NCI-H1092 (cell line): Measurements from ENCODE around the gene AJM1.
"Not testable (repeated sequence)": the region's sequence is repeated elsewhere in the genome, so short reads cannot be mapped to it uniquely, and the experiment has no call there.

Experiments used
- DNase-seq: peaks from one replicate; lab custom pipeline; 2025; lab: John Stamatoyannopoulos, UW

The AJM1 gene

DNA sequence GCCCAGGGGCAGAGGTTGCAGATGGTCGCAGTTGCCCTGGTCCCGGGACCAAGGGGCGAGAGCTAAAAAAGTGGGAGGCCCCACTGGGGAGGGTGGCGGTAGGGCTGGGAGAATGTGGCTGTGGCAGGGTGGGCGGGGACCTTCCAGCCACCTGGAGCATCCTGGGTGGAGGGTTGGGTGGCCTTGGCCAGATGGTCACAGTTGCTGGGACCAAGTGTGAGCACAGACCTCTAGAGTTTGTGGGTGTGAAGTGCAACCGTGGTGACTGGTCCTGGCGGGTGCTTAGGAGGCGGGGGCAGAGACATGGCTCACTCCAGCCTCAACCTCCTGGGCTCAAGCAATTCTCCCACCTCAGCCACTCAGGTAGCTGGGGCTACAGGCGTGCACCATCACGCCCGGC, 38.4 kb downstream of the AJM1 start:
- DNase-seq: no peak

DNA sequence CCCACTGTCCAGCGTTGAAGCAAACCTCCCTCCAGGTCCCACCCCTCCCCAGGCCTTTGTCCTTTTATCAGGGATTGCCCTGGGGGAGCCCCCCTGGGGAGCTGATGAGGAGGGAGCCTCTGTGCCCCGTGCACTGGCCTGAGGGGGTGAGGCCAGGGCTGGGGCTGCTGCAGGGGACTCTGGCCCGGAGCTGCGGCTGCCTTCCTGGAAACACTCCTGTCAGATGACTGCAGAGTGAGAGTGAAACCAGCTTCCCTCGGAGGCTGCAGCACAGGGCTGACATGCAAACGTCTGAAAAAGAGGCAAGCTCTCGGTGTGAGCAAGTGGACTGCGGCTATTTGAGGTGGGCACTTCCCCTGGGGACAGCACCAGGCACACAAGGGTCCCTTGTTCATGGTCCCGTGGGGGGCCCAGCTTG, 39.4 kb downstream of the AJM1 start:
- no peak for DNase-seq

DNA sequence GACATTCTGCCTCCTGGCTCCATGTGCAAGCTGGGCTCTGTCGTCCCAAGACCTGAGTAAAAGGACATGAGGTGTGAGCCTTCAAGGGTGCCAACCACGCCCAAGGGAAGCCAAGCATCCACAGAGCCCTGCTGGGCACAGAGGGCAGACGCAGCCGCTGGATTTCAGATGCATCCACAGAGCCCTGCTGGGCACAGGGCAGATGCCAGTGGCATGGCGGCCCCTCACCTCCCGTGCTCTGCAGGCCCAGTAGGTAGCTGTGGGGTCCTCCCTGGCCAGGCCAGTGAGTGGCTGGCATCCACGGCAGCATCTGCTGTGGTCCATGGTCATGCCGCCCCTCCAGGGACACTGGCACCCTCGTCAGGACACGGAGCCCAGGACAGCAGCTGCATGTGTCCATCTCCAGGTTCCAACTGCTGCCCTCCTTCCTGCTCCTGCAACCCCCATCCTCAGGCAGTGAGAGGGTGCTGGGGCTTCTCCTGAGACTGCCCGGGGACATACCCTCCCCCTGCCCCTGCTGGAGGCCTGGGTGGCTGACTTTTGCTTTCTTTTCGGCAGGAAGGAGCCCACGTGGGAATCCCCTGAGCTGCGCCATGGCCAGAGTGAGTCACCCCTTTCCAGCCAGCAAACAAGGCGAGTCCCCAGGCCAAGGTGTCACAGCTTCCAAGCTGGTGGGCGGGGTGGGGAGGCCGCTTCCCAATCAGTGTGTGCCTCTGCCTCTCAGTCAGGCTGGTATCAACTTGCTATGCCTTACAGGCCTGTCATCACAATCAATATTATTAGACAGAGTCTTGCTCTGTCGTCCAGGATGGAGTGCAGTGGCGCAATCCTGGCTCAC, 40.0 kb downstream of the AJM1 start:
- DNase-seq: no peak

DNA sequence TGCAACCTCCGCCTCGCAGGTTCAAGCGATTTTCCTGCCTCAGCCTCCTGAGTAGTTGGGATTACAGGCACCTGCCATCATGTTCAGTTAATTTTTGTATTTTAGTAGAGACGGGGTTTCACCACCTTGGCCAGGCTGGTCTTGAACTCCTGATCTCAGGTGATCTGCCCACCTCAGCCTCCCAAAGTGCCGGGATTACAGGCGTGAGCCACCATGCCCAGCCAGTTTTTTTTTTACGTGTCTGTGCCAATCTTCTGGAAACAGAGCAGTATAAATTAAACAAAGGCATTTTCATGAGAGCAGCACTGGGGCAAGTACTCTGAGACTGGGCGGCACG, 40.6 kb downstream of the AJM1 start:
- DNase-seq: not testable (repeated sequence)

DNA sequence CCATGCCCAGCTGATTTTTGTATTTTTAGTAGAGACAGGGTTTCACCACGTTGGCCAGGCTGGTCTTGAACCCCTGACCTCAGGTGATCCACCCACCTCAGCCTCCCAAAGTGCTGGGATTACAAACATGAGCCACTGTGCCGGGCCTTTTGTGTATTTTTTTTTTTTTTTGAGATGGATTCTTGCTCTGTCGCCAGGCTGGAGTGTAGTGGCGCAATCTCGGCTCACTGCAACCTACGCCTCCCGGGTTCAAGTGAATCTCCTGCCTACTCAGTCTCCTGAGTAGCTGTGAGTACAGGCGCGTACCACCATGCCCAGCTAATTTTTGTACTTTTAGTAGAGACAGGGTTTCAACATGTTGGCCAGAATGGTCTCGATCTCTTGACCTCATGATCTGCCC, 41.4 kb downstream of the AJM1 start:
- DNase-seq: not testable (repeated sequence)

DNA sequence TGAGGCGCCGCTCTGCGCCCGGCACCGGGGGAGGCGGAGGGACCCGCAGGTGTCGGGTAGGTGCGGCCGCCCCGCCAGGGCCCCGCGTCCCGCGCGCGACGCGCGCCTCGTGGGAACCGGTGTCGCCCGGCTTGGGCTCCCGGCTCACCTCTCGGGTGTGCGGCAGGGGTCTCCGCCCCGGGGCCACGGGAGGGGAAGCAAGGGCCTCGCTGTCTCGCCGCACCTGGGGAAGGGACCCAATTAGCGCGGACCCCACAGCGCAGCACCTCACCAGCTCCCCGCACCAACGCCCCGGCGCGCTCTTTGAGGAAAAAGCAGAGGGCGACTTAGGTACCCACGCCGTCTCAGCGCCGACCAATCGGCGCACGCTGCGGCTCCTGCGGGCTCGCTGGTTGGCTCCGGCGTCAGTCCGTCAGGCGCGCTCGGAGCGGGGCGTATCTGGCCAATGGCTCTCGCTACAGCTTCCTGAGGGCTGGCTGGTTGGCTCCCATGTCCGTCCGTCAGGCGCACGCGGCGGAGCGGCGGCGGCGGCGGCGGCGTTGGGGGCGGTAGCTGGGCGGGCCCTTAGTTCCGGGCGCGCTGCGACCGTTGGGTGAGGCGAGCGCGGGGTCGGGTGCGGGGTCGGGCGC, 43.8 kb downstream of the AJM1 start, which contains the start of gene TRAF2:
TSS of gene TRAF2 (plus strand) at position 567 of the 629 bp plus-strand sequence. CDS start 12,225 bp downstream, outside the sequence.
- DNase-seq: peak; percentile 96

DNA sequence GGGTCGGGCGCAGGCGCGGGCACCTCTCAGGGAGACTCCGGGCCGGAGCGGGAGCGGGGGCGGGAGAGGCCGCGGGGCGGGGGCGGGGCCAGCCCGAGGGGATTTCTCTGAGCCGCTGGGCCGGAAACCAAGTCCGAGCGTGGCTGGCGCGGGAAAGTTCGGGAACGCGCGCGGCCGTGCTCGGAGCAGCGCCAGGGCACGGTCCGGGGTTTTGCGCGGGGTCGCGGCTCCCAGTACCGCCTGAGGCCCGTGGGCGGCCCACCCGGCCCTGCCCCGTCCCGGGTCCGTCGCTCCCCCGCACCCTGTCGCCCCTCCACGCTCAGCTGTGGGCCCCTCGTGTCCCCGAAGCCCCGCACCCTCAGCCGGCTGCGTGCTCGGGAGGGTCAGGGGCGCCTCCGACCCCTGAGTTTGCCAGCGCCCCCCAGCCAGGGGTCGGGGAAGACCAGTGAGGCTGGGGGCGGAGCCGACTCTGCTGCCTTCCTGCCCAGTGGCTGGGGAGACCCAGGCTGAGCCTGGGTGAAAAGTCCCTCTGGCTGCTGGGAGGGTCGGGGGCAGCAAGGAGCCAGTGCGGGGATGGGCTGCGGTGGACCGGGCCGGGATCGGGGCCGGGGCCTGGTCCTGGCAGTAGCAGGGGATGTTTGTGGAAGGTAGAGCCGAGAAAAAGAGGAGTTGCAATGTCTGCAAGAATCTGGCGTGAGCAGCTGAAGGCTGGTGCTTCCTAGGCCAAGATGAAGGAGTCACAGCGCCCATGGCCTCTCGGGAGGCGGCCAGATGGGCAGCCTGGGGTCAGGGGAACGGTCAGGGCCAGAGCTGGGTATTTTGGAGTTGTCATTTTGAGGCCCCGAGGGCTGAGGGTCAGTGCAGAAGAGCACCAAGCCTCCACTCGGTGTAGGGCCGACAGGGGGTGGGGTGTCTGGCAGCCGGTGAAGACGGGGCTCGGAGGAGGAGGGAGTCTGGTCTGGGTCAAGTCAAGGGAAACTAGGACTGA, 44.6 kb downstream of the AJM1 start:
- DNase-seq: peak; percentile 39

DNA sequence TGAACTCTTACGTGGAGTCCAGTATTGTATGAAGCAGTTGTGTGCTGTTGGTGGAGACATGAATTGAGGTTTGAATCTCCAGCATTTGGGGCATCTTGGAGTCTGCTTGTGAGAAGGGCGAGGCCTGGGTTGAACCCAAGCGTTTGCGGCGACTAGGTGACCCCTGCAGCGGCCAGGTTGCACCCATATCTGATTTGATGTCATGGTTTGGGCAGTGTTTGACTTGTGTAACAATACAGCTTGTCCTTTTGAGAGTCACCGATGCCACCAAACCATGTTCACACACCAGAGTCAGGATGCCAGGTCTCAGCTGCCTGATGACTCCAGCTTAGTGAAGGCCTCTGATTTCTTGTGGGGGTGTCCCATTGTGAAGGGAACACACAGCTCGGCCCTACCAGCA, 46.2 kb downstream of the AJM1 start:
- DNase-seq: no peak

DNA sequence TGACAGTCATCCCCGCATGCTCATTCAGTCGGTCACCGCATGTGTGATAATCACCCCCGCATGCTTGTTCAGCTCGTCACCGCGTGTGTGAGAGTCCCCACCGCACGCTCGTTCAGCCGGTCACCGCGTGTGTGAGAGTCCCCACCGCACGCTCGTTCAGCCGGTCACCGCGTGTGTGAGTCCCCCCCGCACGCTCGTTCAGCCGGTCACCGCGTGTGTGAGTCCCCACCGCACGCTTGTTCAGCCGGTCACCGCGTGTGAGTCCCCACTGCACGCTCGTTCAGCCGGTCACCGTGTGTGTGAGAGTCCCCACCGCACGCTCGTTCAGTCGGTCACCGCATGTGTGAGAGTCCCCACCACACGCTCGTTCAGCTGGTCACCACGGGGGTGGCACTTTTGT, 47.6 kb downstream of the AJM1 start:
- no peak for DNase-seq

DNA sequence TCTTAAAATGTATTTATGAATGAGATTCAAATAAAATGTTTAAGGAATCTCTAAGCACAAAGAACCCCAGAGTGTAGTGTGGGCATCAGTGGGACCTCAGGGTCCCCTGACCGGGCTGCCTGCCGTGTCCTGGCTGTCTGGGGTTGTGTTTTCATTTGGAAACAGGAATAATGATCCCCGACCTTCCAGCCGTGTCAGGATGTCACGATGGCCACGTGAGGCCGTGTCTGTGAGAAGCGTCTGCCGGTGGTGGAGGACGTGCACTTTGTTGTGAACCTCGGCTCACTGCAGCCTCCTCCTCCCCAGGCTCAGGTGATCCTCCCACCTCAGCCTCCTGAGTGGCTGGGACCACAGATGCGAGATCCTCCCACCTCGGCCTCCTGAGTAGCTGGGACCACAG, 48.4 kb downstream of the AJM1 start:
- DNase-seq: no peak
